ENCODE measurements around the gene LIMCH1.

The LIMCH1 gene

DNA sequence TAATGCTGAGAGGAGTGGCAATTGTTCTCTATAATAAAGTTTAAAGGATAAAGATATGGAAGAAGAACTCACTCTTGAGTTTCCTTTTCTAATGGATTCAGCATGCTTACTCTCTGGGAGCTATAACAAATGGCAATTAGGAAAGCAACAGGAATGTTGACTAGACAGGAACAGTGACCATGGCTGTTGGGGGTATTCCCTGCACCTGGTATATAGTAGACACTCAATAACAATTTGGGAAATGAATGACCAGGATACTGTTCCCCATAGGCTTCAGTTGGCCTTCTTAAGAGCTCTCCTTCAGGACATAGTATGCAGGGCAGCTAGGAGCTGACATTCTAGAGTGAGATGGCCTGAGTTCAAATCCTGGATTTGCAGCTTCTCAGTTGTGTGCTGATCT, 1.8 kb downstream of the LIMCH1 start:
- no peaks in the 10 kb centered on the region for H3K9me3 ChIP-seq (ENCODE audit: control insufficient read depth, low read length)
- no peak for DNase-seq

DNA sequence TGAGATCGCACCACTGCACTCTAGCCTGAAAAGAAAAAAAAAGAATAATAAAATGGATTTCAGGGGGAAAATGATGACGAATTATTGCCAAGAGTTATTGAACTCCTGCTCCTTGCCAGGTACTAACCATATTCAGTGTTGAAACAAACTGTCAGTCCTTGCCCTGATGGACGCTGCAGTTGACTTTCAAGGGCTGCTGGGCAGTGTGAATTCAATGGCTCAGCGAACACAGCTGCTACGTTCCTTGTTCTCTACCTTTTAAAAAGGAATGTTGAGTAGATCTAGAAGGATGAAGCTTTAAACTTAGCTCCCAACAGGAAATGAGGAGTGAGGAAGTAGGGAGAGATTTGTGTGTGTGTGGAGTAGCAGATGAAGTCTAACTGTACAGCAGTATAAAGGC, 2.7 kb downstream of the LIMCH1 start:
- H3K27ac ChIP-seq (ENCODE audit: insufficient read depth, low read length, poor library complexity, severe bottlenecking) = no peak overlapping the region
- H3K9me3 ChIP-seq (ENCODE audit: control insufficient read depth, low read length) = no peaks in the 10 kb centered on the region
- no peak overlapping the region for H3K4me3 ChIP-seq (ENCODE audit: insufficient read depth, low read depth, low read length, poor library complexity, severe bottlenecking)
- no peaks in the 10 kb centered on the region for H3K27me3 ChIP-seq (replicated peaks; ENCODE audit: control insufficient read depth, insufficient read depth, low read length, poor library complexity, severe bottlenecking)
- no peak for DNase-seq
- no peaks in the 10 kb centered on the region for H3K4me1 ChIP-seq (ENCODE audit: control insufficient read depth, insufficient read depth, low read length, poor library complexity, severe bottlenecking)
- no peaks in the 10 kb centered on the region for H3K36me3 ChIP-seq (ENCODE audit: control insufficient read depth, insufficient read depth, low read length)

More for the DNA sequence above, 1.8 kb downstream of the LIMCH1 start:
- no peak overlapping the region for H3K27ac ChIP-seq (ENCODE audit: insufficient read depth, low read length, poor library complexity, severe bottlenecking)
- H3K4me3 ChIP-seq (ENCODE audit: insufficient read depth, low read depth, low read length, poor library complexity, severe bottlenecking) = no peak overlapping the region
- H3K36me3 ChIP-seq (ENCODE audit: control insufficient read depth, insufficient read depth, low read length) = no peaks in the 10 kb centered on the region
- no peaks in the 10 kb centered on the region for H3K27me3 ChIP-seq (replicated peaks; ENCODE audit: control insufficient read depth, insufficient read depth, low read length, poor library complexity, severe bottlenecking)
- H3K4me1 ChIP-seq (ENCODE audit: control insufficient read depth, insufficient read depth, low read length, poor library complexity, severe bottlenecking) = no peaks in the 10 kb centered on the region

DNA sequence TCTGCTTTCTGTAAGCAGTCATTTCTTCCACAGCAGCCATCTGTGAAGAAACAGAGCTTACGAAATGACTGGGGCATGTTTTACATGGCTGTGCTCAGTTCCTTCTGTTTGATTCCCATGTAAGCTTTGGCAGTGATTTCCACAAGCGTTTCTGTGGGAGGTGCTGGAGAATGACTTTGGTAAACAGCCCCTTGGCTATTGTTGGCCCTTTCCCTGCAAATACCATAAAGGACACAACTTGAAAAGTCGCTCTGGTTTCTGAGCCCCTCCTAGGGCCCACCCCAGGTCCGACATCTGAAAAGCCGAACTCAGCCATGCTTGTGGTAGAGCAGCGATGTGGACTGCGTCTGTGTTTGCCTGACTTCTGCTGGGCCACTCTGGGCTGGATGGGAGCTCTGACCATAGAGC, 3.7 kb downstream of the LIMCH1 start:
- Histone ChIP-seq H3K27ac (ENCODE audit: insufficient read depth, low read length, poor library complexity, severe bottlenecking) (no peak overlapping the region), H3K27me3 (replicated peaks; ENCODE audit: control insufficient read depth, insufficient read depth, low read length, poor library complexity, severe bottlenecking) (no peaks in the 10 kb centered on the region), H3K9me3 (ENCODE audit: control insufficient read depth, low read length) (no peaks in the 10 kb centered on the region), H3K4me3 (ENCODE audit: insufficient read depth, low read depth, low read length, poor library complexity, severe bottlenecking) (no peak overlapping the region), H3K4me1 (ENCODE audit: control insufficient read depth, insufficient read depth, low read length, poor library complexity, severe bottlenecking) (no peaks in the 10 kb centered on the region), H3K36me3 (ENCODE audit: control insufficient read depth, insufficient read depth, low read length) (no peaks in the 10 kb centered on the region)
- DNase-seq = no peak

- Histone ChIP-seq H3K27ac (ENCODE audit: insufficient read depth, low read length, poor library complexity, severe bottlenecking) (no peak overlapping the region), H3K4me3 (ENCODE audit: insufficient read depth, low read depth, low read length, poor library complexity, severe bottlenecking) (no peak overlapping the region), H3K4me1 (ENCODE audit: control insufficient read depth, insufficient read depth, low read length, poor library complexity, severe bottlenecking) (no peaks in the 10 kb centered on the region), H3K27me3 (replicated peaks; ENCODE audit: control insufficient read depth, insufficient read depth, low read length, poor library complexity, severe bottlenecking) (no peaks in the 10 kb centered on the region), H3K9me3 (ENCODE audit: control insufficient read depth, low read length) (no peaks in the 10 kb centered on the region), H3K36me3 (ENCODE audit: control insufficient read depth, insufficient read depth, low read length) (no peaks in the 10 kb centered on the region)
- no peak for DNase-seq
These were observed 4.7 kb downstream of the LIMCH1 start for GRCh38 chr4:41542526-41543275.

GRCh38 chr4:41545238-41545637, 7.3 kb downstream of the LIMCH1 start:
- H3K27me3 ChIP-seq (replicated peaks; ENCODE audit: control insufficient read depth, insufficient read depth, low read length, poor library complexity, severe bottlenecking) = no peaks in the 10 kb centered on the region
- H3K36me3 ChIP-seq (ENCODE audit: control insufficient read depth, insufficient read depth, low read length) = no peaks in the 10 kb centered on the region
- no peak overlapping the region for H3K27ac ChIP-seq (ENCODE audit: insufficient read depth, low read length, poor library complexity, severe bottlenecking)
- no peaks in the 10 kb centered on the region for H3K9me3 ChIP-seq (ENCODE audit: control insufficient read depth, low read length)
- H3K4me1 ChIP-seq (ENCODE audit: control insufficient read depth, insufficient read depth, low read length, poor library complexity, severe bottlenecking) = no peaks in the 10 kb centered on the region
- H3K4me3 ChIP-seq (ENCODE audit: insufficient read depth, low read depth, low read length, poor library complexity, severe bottlenecking) = no peak overlapping the region
- no peak for DNase-seq

GRCh38 chr4:41546638-41547037, 8.7 kb downstream of the LIMCH1 start:
- Histone ChIP-seq H3K4me1 (ENCODE audit: control insufficient read depth, insufficient read depth, low read length, poor library complexity, severe bottlenecking) (no peaks in the 10 kb centered on the region), H3K27me3 (replicated peaks; ENCODE audit: control insufficient read depth, insufficient read depth, low read length, poor library complexity, severe bottlenecking) (no peaks in the 10 kb centered on the region), H3K27ac (ENCODE audit: insufficient read depth, low read length, poor library complexity, severe bottlenecking) (no peak overlapping the region), H3K36me3 (ENCODE audit: control insufficient read depth, insufficient read depth, low read length) (no peaks in the 10 kb centered on the region), H3K9me3 (ENCODE audit: control insufficient read depth, low read length) (no peaks in the 10 kb centered on the region), H3K4me3 (ENCODE audit: insufficient read depth, low read depth, low read length, poor library complexity, severe bottlenecking) (no peak overlapping the region)
- DNase-seq = no peak

DNA sequence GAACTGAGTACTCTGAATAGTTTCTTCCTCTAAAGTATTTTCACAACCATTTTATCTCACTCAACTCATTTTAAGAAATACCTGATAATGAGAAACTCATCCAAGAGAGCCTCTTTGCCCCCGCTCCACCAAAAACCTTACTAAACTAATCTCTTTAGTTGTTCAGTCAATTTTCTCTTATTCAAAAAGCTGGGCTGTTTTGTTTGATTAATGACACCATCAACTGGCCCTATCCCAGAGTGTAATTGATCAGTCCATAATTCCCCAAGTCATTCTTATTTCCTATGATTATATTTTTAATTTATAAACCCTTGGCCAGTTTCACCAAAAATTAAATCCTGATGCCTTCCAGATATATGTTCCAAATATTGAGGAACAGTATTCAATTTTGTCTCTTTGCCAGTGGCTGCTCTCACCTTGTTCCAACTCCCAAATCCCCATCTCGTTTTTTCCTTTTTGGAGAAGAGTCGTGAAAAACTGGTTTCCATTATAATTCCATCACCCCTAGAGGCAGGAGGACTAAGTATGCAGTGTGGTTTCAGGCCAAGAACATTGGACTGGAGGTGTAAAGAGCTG, 10.4 kb downstream of the LIMCH1 start:
- no peak for DNase-seq
- no peak overlapping the region for H3K4me3 ChIP-seq (ENCODE audit: insufficient read depth, low read depth, low read length, poor library complexity, severe bottlenecking)
- no peaks in the 10 kb centered on the region for H3K9me3 ChIP-seq (ENCODE audit: control insufficient read depth, low read length)
- H3K36me3 ChIP-seq (ENCODE audit: control insufficient read depth, insufficient read depth, low read length) = no peaks in the 10 kb centered on the region
- no peak overlapping the region for H3K27ac ChIP-seq (ENCODE audit: insufficient read depth, low read length, poor library complexity, severe bottlenecking)
- no peaks in the 10 kb centered on the region for H3K27me3 ChIP-seq (replicated peaks; ENCODE audit: control insufficient read depth, insufficient read depth, low read length, poor library complexity, severe bottlenecking)
- H3K4me1 ChIP-seq (ENCODE audit: control insufficient read depth, insufficient read depth, low read length, poor library complexity, severe bottlenecking) = no peaks in the 10 kb centered on the region

GRCh38 chr4:41549478-41549877, 11.5 kb downstream of the LIMCH1 start:
- no peaks in the 10 kb centered on the region for H3K36me3 ChIP-seq (ENCODE audit: control insufficient read depth, insufficient read depth, low read length)
- no peaks in the 10 kb centered on the region for H3K9me3 ChIP-seq (ENCODE audit: control insufficient read depth, low read length)
- DNase-seq = no peak
- no peaks in the 10 kb centered on the region for H3K4me1 ChIP-seq (ENCODE audit: control insufficient read depth, insufficient read depth, low read length, poor library complexity, severe bottlenecking)
- no peak overlapping the region for H3K4me3 ChIP-seq (ENCODE audit: insufficient read depth, low read depth, low read length, poor library complexity, severe bottlenecking)
- no peak overlapping the region for H3K27ac ChIP-seq (ENCODE audit: insufficient read depth, low read length, poor library complexity, severe bottlenecking)
- no peaks in the 10 kb centered on the region for H3K27me3 ChIP-seq (replicated peaks; ENCODE audit: control insufficient read depth, insufficient read depth, low read length, poor library complexity, severe bottlenecking)

DNA sequence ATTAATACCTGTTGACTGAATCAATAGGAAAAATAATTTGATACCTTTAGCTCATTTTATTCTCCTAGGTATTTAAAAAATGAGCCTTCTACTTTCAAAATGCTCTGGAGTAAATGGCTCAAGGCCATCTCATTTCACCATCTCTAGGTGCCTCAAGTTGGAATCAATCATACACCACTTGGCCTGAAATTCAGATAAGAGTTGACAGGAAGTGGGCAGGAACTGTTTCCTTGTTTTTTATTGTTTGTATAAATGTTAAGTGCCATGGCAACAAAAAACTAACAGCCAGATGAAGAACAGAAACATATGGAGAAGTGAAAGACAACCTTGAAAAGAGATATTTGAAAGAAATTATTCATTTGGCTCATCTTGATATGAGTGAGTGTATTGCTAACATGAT, 12.4 kb downstream of the LIMCH1 start:
- no peaks in the 10 kb centered on the region for H3K36me3 ChIP-seq (ENCODE audit: control insufficient read depth, insufficient read depth, low read length)

DNA sequence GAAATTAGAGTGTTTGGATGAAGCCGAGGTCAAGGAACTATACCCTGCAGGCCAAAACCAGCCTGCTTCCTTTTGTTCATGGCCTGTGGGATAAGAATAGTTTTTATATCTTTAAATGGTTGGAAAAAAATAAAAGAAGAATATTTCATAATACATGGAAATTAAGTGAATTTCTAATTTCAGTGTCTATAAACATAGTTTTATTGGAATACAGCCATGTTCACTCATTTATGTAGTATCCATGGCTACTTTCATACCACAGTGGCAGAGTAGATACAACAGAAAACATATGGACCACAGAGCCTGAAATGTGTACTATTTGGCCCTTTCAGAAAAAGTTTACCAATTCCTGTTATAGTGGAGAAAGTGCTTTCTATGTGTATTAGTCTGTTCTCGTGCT, 13.6 kb downstream of the LIMCH1 start:
- Histone ChIP-seq H3K4me3 (ENCODE audit: insufficient read depth, low read depth, low read length, poor library complexity, severe bottlenecking) (no peak overlapping the region), H3K27me3 (replicated peaks; ENCODE audit: control insufficient read depth, insufficient read depth, low read length, poor library complexity, severe bottlenecking) (no peaks in the 10 kb centered on the region), H3K27ac (ENCODE audit: insufficient read depth, low read length, poor library complexity, severe bottlenecking) (no peak overlapping the region), H3K9me3 (ENCODE audit: control insufficient read depth, low read length) (no peaks in the 10 kb centered on the region), H3K4me1 (ENCODE audit: control insufficient read depth, insufficient read depth, low read length, poor library complexity, severe bottlenecking) (no peaks in the 10 kb centered on the region), H3K36me3 (ENCODE audit: control insufficient read depth, insufficient read depth, low read length) (no peaks in the 10 kb centered on the region)
- DNase-seq = no peak

More for the DNA sequence above, 12.4 kb downstream of the LIMCH1 start:
- Histone ChIP-seq H3K4me1 (ENCODE audit: control insufficient read depth, insufficient read depth, low read length, poor library complexity, severe bottlenecking) (no peaks in the 10 kb centered on the region), H3K27me3 (replicated peaks; ENCODE audit: control insufficient read depth, insufficient read depth, low read length, poor library complexity, severe bottlenecking) (no peaks in the 10 kb centered on the region), H3K27ac (ENCODE audit: insufficient read depth, low read length, poor library complexity, severe bottlenecking) (no peak overlapping the region), H3K4me3 (ENCODE audit: insufficient read depth, low read depth, low read length, poor library complexity, severe bottlenecking) (no peak overlapping the region), H3K9me3 (ENCODE audit: control insufficient read depth, low read length) (no peaks in the 10 kb centered on the region)
- DNase-seq = no peak
